ENCODE measurements around the gene ISM1. TPM values are rescaled to one million over a fixed set of nuclear protein-coding genes. Genes with fewer than 3 reads are reported as not detected.

The ISM1 gene
- total and polyA plus RNA-seq, 2 of the 13 experiments (the other 11 are each of a cell fraction or from before 2014, with no cell fraction given) = 0.40 to 1.4 TPM

GRCh38 chr20:13220194-13220903, 725 bp upstream of the ISM1 start (continued):
- TF ChIP-seq, protein P1, sequence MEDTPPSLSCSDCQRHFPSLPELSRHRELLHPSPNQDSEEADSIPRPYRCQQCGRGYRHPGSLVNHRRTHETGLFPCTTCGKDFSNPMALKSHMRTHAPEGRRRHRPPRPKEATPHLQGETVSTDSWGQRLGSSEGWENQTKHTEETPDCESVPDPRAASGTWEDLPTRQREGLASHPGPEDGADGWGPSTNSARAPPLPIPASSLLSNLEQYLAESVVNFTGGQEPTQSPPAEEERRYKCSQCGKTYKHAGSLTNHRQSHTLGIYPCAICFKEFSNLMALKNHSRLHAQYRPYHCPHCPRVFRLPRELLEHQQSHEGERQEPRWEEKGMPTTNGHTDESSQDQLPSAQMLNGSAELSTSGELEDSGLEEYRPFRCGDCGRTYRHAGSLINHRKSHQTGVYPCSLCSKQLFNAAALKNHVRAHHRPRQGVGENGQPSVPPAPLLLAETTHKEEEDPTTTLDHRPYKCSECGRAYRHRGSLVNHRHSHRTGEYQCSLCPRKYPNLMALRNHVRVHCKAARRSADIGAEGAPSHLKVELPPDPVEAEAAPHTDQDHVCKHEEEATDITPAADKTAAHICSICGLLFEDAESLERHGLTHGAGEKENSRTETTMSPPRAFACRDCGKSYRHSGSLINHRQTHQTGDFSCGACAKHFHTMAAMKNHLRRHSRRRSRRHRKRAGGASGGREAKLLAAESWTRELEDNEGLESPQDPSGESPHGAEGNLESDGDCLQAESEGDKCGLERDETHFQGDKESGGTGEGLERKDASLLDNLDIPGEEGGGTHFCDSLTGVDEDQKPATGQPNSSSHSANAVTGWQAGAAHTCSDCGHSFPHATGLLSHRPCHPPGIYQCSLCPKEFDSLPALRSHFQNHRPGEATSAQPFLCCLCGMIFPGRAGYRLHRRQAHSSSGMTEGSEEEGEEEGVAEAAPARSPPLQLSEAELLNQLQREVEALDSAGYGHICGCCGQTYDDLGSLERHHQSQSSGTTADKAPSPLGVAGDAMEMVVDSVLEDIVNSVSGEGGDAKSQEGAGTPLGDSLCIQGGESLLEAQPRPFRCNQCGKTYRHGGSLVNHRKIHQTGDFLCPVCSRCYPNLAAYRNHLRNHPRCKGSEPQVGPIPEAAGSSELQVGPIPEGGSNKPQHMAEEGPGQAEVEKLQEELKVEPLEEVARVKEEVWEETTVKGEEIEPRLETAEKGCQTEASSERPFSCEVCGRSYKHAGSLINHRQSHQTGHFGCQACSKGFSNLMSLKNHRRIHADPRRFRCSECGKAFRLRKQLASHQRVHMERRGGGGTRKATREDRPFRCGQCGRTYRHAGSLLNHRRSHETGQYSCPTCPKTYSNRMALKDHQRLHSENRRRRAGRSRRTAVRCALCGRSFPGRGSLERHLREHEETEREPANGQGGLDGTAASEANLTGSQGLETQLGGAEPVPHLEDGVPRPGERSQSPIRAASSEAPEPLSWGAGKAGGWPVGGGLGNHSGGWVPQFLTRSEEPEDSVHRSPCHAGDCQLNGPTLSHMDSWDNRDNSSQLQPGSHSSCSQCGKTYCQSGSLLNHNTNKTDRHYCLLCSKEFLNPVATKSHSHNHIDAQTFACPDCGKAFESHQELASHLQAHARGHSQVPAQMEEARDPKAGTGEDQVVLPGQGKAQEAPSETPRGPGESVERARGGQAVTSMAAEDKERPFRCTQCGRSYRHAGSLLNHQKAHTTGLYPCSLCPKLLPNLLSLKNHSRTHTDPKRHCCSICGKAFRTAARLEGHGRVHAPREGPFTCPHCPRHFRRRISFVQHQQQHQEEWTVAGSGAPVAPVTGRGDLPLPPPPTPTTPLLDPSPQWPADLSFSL (CRISPR knock-in tag; IDR thresholded peaks at IDR 0.05) = peak; percentile 62; the same call in 1 of the 2 replicates
- TF ChIP-seq ZNF780A (CRISPR knock-in tag; IDR thresholded peaks at IDR 0.05) (no peak), AHR (CRISPR knock-in tag; IDR thresholded peaks at IDR 0.05) (peak; percentile 90; the same call in 1 of the 2 replicates), ZNF737 (CRISPR knock-in tag; IDR thresholded peaks at IDR 0.05; ENCODE audit: borderline replicate concordance) (peak; percentile 70; the same call in 1 of the 2 replicates), HMG20A (CRISPR knock-in tag; IDR thresholded peaks at IDR 0.05; ENCODE audit: borderline replicate concordance) (no peak), ZNF816 (CRISPR knock-in tag; IDR thresholded peaks at IDR 0.05; ENCODE audit: borderline replicate concordance) (no peak), RAD51 (IDR thresholded peaks at IDR 0.05; ENCODE audit: borderline replicate concordance) (no peak), CBFB (CRISPR knock-in tag; IDR thresholded peaks at IDR 0.05) (no peak), FOXM1 (CRISPR knock-in tag; IDR thresholded peaks at IDR 0.05) (peak; percentile 54; the same call in 1 of the 2 replicates), ZNF260 (CRISPR knock-in tag; IDR thresholded peaks at IDR 0.05; ENCODE audit: borderline replicate concordance, low read depth) (no peak), SP1 (IDR thresholded peaks at IDR 0.05) (no peak), SP1 (CRISPR knock-in tag; IDR thresholded peaks at IDR 0.05) (no peak), HNRNPLL (IDR thresholded peaks at IDR 0.05; ENCODE audit: low read depth, low read length, poor library complexity, severe bottlenecking) (peak; percentile 79), HINFP (CRISPR knock-in tag; IDR thresholded peaks at IDR 0.05; ENCODE audit: low read depth) (peak; percentile 64; the same call in 1 of the 2 replicates), SOX5 (CRISPR knock-in tag; IDR thresholded peaks at IDR 0.05; ENCODE audit: borderline replicate concordance) (peak; percentile 33; the same call in 1 of the 2 replicates), KLF12 (CRISPR knock-in tag; IDR thresholded peaks at IDR 0.05; ENCODE audit: borderline replicate concordance) (0 out of 2 replicates have a peak, but pooled peaks have one; percentile 43)
- TF ChIP-seq, protein P2, sequence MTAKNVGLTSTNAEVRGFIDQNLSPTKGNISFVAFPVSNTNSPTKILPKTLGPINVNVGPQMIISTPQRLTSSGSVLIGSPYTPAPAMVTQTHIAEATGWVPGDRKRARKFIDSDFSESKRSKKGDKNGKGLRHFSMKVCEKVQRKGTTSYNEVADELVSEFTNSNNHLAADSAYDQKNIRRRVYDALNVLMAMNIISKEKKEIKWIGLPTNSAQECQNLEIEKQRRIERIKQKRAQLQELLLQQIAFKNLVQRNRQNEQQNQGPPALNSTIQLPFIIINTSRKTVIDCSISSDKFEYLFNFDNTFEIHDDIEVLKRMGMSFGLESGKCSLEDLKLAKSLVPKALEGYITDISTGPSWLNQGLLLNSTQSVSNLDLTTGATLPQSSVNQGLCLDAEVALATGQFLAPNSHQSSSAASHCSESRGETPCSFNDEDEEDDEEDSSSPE (CRISPR knock-in tag; IDR thresholded peaks at IDR 0.05) = peak; percentile 74; the same call in 1 of the 2 replicates
- TF ChIP-seq, protein P3, sequence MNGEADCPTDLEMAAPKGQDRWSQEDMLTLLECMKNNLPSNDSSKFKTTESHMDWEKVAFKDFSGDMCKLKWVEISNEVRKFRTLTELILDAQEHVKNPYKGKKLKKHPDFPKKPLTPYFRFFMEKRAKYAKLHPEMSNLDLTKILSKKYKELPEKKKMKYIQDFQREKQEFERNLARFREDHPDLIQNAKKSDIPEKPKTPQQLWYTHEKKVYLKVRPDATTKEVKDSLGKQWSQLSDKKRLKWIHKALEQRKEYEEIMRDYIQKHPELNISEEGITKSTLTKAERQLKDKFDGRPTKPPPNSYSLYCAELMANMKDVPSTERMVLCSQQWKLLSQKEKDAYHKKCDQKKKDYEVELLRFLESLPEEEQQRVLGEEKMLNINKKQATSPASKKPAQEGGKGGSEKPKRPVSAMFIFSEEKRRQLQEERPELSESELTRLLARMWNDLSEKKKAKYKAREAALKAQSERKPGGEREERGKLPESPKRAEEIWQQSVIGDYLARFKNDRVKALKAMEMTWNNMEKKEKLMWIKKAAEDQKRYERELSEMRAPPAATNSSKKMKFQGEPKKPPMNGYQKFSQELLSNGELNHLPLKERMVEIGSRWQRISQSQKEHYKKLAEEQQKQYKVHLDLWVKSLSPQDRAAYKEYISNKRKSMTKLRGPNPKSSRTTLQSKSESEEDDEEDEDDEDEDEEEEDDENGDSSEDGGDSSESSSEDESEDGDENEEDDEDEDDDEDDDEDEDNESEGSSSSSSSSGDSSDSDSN (CRISPR knock-in tag; IDR thresholded peaks at IDR 0.05) = peak; percentile 85

Data from HepG2 (cell line).